ENCODE measurements around the gene VPS26C. TPM values are rescaled to one million over a fixed set of nuclear protein-coding genes. Genes with fewer than 3 reads are reported as not detected.

VPS26C gene
- total and polyA plus RNA-seq, 9 of the 15 experiments (the other 6 are each of a cell fraction or from before 2014, with no cell fraction given): 32.8 to 48.7 (median 42.1) TPM

GRCh38 chr21:37263827-37264600 lies 3.1 kb downstream of the VPS26C start (continued):
- TF ChIP-seq ATF3 (IDR thresholded peaks at IDR 0.05) (peak; percentile 32; the same call in 1 of the 2 replicates), ATF3 (CRISPR knock-in tag; conservative IDR thresholded peaks at IDR 0.05) (no peak), CREBBP (IDR thresholded peaks at IDR 0.05; ENCODE audit: low read depth, low read length) (no peak), ZNF197 (CRISPR knock-in tag; IDR thresholded peaks at IDR 0.05; ENCODE audit: low read depth) (no peak), NFIC (IDR thresholded peaks at IDR 0.05) (0 out of 2 replicates have a peak, but pooled peaks have one; percentile 17), ZNF175 (CRISPR knock-in tag; IDR thresholded peaks at IDR 0.05; ENCODE audit: low read depth) (no peak), E2F6 (IDR thresholded peaks at IDR 0.05; ENCODE audit: borderline replicate concordance in 1 of 2, extremely low read depth in 1 of 2, insufficient read depth in 1 of 2, insufficient read length in 1 of 2, low read depth in 1 of 2, low read length in 1 of 2, poor library complexity in 1 of 2, severe bottlenecking in 1 of 2) (no peak), ZNF431 (CRISPR knock-in tag; IDR thresholded peaks at IDR 0.05) (no peak), FOSL1 (tag; conservative IDR thresholded peaks at IDR 0.05) (0 out of 2 replicates have a peak, but pooled peaks have one; percentile 44), GMEB1 (CRISPR knock-in tag; IDR thresholded peaks at IDR 0.05) (no peak), BHLHE40 (IDR thresholded peaks at IDR 0.05; ENCODE audit: low read length) (0 out of 2 replicates have a peak, but pooled peaks have one; percentile 3), TRIM24 (IDR thresholded peaks at IDR 0.05) (no peak), MBD2 (IDR thresholded peaks at IDR 0.05; ENCODE audit: borderline replicate concordance, low read depth) (no peak), JUN (IDR thresholded peaks at IDR 0.05; ENCODE audit: borderline replicate concordance, low read depth, low read length) (no peak), JUN (CRISPR knock-in tag; IDR thresholded peaks at IDR 0.05; ENCODE audit: borderline replicate concordance) (no peak), GATA2 (CRISPR knock-in tag; IDR thresholded peaks at IDR 0.05) (no peak), FUS (optimal IDR thresholded peaks at IDR 0.05; ENCODE audit: low read depth, low read length) (no peak), SNRNP70 (optimal IDR thresholded peaks at IDR 0.05; ENCODE audit: low read depth, low read length) (no peak), ZNF217 (CRISPR knock-in tag; IDR thresholded peaks at IDR 0.05) (no peak), ZNF699 (CRISPR knock-in tag; IDR thresholded peaks at IDR 0.05; ENCODE audit: insufficient replicate concordance) (no peak), E2F8 (IDR thresholded peaks at IDR 0.05; ENCODE audit: low read depth, partially characterized antibody) (no peak), JUNB (CRISPR knock-in tag; conservative IDR thresholded peaks at IDR 0.05) (no peak)

All from K562 (cell line).